HepG2 (cell line): ENCODE data around the gene LZTR1.

Experiments
- GLI4 ChIP-seq: sonication (generic); formaldehyde crosslinking; IDR thresholded peaks from 2 replicates; pipeline ENCODE4 v1.5.1; 2020; ENCODE audit warnings: missing genetic modification reagents, mild to moderate bottlenecking, moderate library complexity, borderline replicate concordance
- KDM5A ChIP-seq: fragments of 200-600 bp; sonication (generic); IDR thresholded peaks from 2 replicates; pipeline ENCODE4 v1.7.0; 2018; ENCODE audit warnings: antibody characterized with exemption, mild to moderate bottlenecking, low read length, borderline replicate concordance
- ONECUT2 ChIP-seq: sonication (generic); formaldehyde crosslinking; IDR thresholded peaks from 2 replicates; pipeline ENCODE4 v1.4.0; 2020; ENCODE audit warnings: missing genetic modification reagents
- PHF8 ChIP-seq: sonication (generic); formaldehyde crosslinking; IDR thresholded peaks from 2 replicates; pipeline ENCODE4 v1.5.0; 2020; ENCODE audit warnings: missing genetic modification reagents
- POLR2AphosphoS5 ChIP-seq: IDR thresholded peaks from 2 replicates; pipeline ENCODE4 v1.6.1; 2012; ENCODE audit warnings: low read depth, low read length
- REPIN1 ChIP-seq: sonication (generic); formaldehyde crosslinking; IDR thresholded peaks from 2 replicates; pipeline ENCODE4 v1.8.0; 2022; ENCODE audit warnings: missing genetic modification reagents, low read depth, mild to moderate bottlenecking, borderline replicate concordance
- TGIF2 ChIP-seq: IDR thresholded peaks from 2 replicates; pipeline ENCODE4 v1.6.1; 2016; ENCODE audit warnings: control low read depth, missing compliant biosample characterization
- ZBTB7A ChIP-seq: sonication (generic); formaldehyde crosslinking; IDR thresholded peaks from 2 replicates; pipeline ENCODE4 v1.8.0; 2022; ENCODE audit warnings: mild to moderate bottlenecking, missing genetic modification reagents
- ZNF253 ChIP-seq: sonication (generic); formaldehyde crosslinking; IDR thresholded peaks from 2 replicates; pipeline ENCODE4 v1.8.0; 2022; ENCODE audit warnings: mild to moderate bottlenecking, missing genetic modification reagents, borderline replicate concordance
- ZNF674 ChIP-seq: sonication (generic); formaldehyde crosslinking; IDR thresholded peaks from 2 replicates; pipeline ENCODE4 v1.5.0; 2020; ENCODE audit warnings: low read depth, mild to moderate bottlenecking, missing genetic modification reagents
- TF ChIP-seq, protein P1 (sequence below): sonication (generic); formaldehyde crosslinking; IDR thresholded peaks from 2 replicates; pipeline ENCODE4 v1.8.0; 2022; ENCODE audit warnings: low read depth, missing genetic modification reagents
- TF ChIP-seq, protein P2 (sequence below): sonication (generic); formaldehyde crosslinking; IDR thresholded peaks from 2 replicates; pipeline ENCODE4 v1.4.0; 2020; ENCODE audit warnings: missing genetic modification reagents, borderline replicate concordance
- TF ChIP-seq, protein P3 (sequence below): sonication (generic); formaldehyde crosslinking; IDR thresholded peaks from 2 replicates; pipeline ENCODE4 v1.5.0; 2020; ENCODE audit warnings: mild to moderate bottlenecking, missing genetic modification reagents, moderate library complexity

DNA sequence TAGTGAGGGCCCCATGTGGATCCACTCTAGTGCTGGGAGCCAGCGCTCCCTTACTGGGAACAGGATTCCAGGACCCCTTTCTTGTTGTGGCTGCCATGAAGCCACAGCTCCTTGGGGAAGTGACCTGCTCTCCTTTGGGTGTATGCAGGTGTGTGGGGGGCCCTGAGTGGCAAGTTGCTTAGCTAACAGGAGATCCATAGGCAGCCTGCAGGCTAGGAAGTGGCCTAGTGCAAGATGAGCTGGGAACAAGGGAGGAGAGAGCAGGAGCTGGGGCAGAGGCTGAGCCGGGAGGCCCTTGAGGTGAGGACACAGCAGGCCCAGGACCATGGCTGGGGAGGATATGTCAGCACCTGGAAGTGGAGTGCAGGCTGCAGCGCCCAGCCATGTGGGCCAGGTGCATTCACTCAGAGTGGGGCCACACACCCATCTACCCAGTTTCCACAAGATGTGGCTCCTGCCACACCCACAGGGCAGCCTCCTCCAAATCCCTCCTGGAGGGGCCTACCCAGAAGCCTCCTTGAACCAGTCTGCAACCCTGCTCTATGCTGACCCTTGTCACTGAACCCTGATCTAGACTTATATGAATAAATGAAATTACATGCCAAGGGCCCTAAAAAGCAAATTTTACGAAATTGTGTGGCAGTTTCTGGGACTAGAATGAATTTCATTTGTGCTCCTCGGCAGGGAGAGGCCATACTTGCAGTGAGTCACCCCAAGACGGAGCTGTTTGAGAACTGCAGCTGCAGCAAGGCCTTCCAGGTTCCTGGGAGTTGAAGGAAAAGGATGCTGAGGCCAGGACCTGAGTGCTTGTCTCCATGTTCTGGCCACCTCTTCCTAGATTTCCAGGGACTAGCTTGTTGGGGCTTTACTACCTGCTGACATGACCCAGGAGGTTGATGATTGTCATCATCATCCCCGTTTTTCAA lies 16.6 kb downstream of the LZTR1 start:
- no peak for TF ChIP-seq PHF8
- no peak for TF ChIP-seq ZNF674 (CRISPR knock-in tag)
- TF ChIP-seq KDM5A: no peak
- TF ChIP-seq GLI4 (CRISPR knock-in tag): no peak
- TF ChIP-seq REPIN1 (CRISPR knock-in tag): no peak
- TF ChIP-seq ZNF253 (CRISPR knock-in tag): no peak
- TF ChIP-seq, protein P1, sequence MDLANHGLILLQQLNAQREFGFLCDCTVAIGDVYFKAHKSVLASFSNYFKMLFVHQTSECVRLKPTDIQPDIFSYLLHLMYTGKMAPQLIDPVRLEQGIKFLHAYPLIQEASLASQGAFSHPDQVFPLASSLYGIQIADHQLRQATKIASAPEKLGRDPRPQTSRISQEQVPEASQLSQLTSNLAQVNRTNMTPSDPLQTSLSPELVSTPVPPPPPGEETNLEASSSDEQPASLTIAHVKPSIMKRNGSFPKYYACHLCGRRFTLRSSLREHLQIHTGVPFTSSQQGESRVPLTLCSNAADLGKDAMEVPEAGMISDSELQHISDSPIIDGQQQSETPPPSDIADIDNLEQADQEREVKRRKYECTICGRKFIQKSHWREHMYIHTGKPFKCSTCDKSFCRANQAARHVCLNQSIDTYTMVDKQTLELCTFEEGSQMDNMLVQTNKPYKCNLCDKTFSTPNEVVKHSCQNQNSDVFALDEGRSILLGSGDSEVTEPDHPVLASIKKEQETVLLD (CRISPR knock-in tag): no peak
- TF ChIP-seq, protein P2, sequence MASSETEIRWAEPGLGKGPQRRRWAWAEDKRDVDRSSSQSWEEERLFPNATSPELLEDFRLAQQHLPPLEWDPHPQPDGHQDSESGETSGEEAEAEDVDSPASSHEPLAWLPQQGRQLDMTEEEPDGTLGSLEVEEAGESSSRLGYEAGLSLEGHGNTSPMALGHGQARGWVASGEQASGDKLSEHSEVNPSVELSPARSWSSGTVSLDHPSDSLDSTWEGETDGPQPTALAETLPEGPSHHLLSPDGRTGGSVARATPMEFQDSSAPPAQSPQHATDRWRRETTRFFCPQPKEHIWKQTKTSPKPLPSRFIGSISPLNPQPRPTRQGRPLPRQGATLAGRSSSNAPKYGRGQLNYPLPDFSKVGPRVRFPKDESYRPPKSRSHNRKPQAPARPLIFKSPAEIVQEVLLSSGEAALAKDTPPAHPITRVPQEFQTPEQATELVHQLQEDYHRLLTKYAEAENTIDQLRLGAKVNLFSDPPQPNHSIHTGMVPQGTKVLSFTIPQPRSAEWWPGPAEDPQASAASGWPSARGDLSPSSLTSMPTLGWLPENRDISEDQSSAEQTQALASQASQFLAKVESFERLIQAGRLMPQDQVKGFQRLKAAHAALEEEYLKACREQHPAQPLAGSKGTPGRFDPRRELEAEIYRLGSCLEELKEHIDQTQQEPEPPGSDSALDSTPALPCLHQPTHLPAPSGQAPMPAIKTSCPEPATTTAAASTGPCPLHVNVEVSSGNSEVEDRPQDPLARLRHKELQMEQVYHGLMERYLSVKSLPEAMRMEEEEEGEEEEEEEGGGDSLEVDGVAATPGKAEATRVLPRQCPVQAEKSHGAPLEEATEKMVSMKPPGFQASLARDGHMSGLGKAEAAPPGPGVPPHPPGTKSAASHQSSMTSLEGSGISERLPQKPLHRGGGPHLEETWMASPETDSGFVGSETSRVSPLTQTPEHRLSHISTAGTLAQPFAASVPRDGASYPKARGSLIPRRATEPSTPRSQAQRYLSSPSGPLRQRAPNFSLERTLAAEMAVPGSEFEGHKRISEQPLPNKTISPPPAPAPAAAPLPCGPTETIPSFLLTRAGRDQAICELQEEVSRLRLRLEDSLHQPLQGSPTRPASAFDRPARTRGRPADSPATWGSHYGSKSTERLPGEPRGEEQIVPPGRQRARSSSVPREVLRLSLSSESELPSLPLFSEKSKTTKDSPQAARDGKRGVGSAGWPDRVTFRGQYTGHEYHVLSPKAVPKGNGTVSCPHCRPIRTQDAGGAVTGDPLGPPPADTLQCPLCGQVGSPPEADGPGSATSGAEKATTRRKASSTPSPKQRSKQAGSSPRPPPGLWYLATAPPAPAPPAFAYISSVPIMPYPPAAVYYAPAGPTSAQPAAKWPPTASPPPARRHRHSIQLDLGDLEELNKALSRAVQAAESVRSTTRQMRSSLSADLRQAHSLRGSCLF (CRISPR knock-in tag): no peak
- TF ChIP-seq ONECUT2 (CRISPR knock-in tag): no peak
- no peak for TF ChIP-seq TGIF2
- TF ChIP-seq, protein P3, sequence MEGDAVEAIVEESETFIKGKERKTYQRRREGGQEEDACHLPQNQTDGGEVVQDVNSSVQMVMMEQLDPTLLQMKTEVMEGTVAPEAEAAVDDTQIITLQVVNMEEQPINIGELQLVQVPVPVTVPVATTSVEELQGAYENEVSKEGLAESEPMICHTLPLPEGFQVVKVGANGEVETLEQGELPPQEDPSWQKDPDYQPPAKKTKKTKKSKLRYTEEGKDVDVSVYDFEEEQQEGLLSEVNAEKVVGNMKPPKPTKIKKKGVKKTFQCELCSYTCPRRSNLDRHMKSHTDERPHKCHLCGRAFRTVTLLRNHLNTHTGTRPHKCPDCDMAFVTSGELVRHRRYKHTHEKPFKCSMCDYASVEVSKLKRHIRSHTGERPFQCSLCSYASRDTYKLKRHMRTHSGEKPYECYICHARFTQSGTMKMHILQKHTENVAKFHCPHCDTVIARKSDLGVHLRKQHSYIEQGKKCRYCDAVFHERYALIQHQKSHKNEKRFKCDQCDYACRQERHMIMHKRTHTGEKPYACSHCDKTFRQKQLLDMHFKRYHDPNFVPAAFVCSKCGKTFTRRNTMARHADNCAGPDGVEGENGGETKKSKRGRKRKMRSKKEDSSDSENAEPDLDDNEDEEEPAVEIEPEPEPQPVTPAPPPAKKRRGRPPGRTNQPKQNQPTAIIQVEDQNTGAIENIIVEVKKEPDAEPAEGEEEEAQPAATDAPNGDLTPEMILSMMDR (CRISPR knock-in tag): no peak
- no peak for TF ChIP-seq ZBTB7A (CRISPR knock-in tag)
- peak; percentile 53 for TF ChIP-seq POLR2AphosphoS5
